ENCODE data around the gene MYB.
"Not testable (repeated sequence)": the region's sequence is repeated elsewhere in the genome, so short reads cannot be mapped to it uniquely, and the experiment has no call there.

The MYB gene

GRCh38 chr6:135164387-135164786 is 16.7 kb upstream of the MYB start:
- not testable (repeated sequence) for DNase-seq (ENCODE audit: low read depth, low spot score)

GRCh38 chr6:135165031-135165430 is 16.1 kb upstream of the MYB start:
- DNase-seq (ENCODE audit: low read depth, low spot score): no peak

- no peak for DNase-seq (ENCODE audit: low read depth, low spot score)
Observed at GRCh38 chr6:135166515-135166914, 14.6 kb upstream of the MYB start.

GRCh38 chr6:135167617-135168016 is 13.5 kb upstream of the MYB start:
- no peak for DNase-seq (ENCODE audit: low read depth, low spot score)

GRCh38 chr6:135168766-135169165 is 12.3 kb upstream of the MYB start:
- DNase-seq (ENCODE audit: low read depth, low spot score): no peak

- no peak for DNase-seq (ENCODE audit: low read depth, low spot score)
Observed at GRCh38 chr6:135170238-135170637, 10.9 kb upstream of the MYB start.

- no peak for DNase-seq (ENCODE audit: low read depth, low spot score)
Observed at GRCh38 chr6:135170849-135171248, 10.3 kb upstream of the MYB start.

- DNase-seq (ENCODE audit: low read depth, low spot score): no peak
Observed at GRCh38 chr6:135173242-135173988, 7.7 kb upstream of the MYB start.

- no peak for DNase-seq (ENCODE audit: low read depth, low spot score)
Observed at GRCh38 chr6:135173989-135174484, 7.1 kb upstream of the MYB start.

- no peak for DNase-seq (ENCODE audit: low read depth, low spot score)
Observed at GRCh38 chr6:135176058-135176457, 5.0 kb upstream of the MYB start.

- no peak for DNase-seq (ENCODE audit: low read depth, low spot score)
Observed at GRCh38 chr6:135176464-135176863, 4.6 kb upstream of the MYB start.

GRCh38 chr6:135179372-135179771 is 1.7 kb upstream of the MYB start:
- DNase-seq (ENCODE audit: low read depth, low spot score): no peak

- no peak for DNase-seq (ENCODE audit: low read depth, low spot score)
Observed at GRCh38 chr6:135179920-135180541, 1.1 kb upstream of the MYB start.

GRCh38 chr6:135181333-135182070 is 394 bp downstream of the MYB start:
- DNase-seq (ENCODE audit: low read depth, low spot score): no peak

GRCh38 chr6:135182071-135183001 is 1.2 kb downstream of the MYB start:
- no peak for DNase-seq (ENCODE audit: low read depth, low spot score)

- no peak for DNase-seq (ENCODE audit: low read depth, low spot score)
Observed at GRCh38 chr6:135183002-135183531, 2.0 kb downstream of the MYB start.

- DNase-seq (ENCODE audit: low read depth, low spot score): peak; percentile 79
Observed at GRCh38 chr6:135183532-135184440, 2.7 kb downstream of the MYB start.

GRCh38 chr6:135185483-135185882 is 4.4 kb downstream of the MYB start:
- DNase-seq (ENCODE audit: low read depth, low spot score): no peak

GRCh38 chr6:135186255-135186654 is 5.1 kb downstream of the MYB start:
- DNase-seq (ENCODE audit: low read depth, low spot score): no peak

GRCh38 chr6:135187372-135187771 is 6.3 kb downstream of the MYB start:
- no peak for DNase-seq (ENCODE audit: low read depth, low spot score)
